Heart right ventricle (tissue), 16 donors: ENCODE measurements around the gene MGP. TPM values are rescaled to one million over a fixed set of nuclear protein-coding genes. Genes with fewer than 3 reads are reported as not detected.

ENCODE experiments used
- ATAC-seq, 8 donors: fragments of 200-7000 bp; cut with Tn5 transposase; one replicate each; pipeline ENCODE4 v1.9.1; 2020; ENCODE audit warnings: mild to moderate bottlenecking in 8 of 8, moderate library complexity in 8 of 8, moderate number of reproducible peaks in 1 of 8
- DNase-seq, 2 donors: peaks; one replicate each; pipeline ENCODE4 v3.0.0-alpha.2; 2020
- H3K27ac ChIP-seq, 10 donors: fragments of 200-600 bp; sonication (generic) in 2 of 10; one replicate each; pipeline versions ENCODE4 v1.5.0 to v1.8.0; 2020 to 2022; ENCODE audit warnings: mild to moderate bottlenecking in 3 of 10
- H3K27me3 ChIP-seq, 7 donors: fragments of 200-600 bp; one replicate each; pipeline ENCODE4 v1.8.0; 2021 to 2022; ENCODE audit warnings: mild to moderate bottlenecking in 2 of 7
- H3K36me3 ChIP-seq, 9 donors: fragments of 200-600 bp; sonication (generic) in 1 of 9; one replicate each; pipeline versions ENCODE4 v1.5.0 to v1.8.0; 2020 to 2022; ENCODE audit warnings: mild to moderate bottlenecking in 2 of 9
- H3K4me1 ChIP-seq, 9 donors: fragments of 200-600 bp; sonication (generic) in 1 of 9; one replicate each; pipeline versions ENCODE4 v1.5.0 to v1.8.0; 2020 to 2022; ENCODE audit warnings: mild to moderate bottlenecking in 4 of 9
- H3K4me3 ChIP-seq, 10 donors: fragments of 200-600 bp; sonication (generic) in 2 of 10; one replicate each; pipeline versions ENCODE4 v1.5.0 to v1.8.0; 2020 to 2022; ENCODE audit warnings: mild to moderate bottlenecking in 7 of 10, moderate library complexity in 2 of 10
- H3K9me3 ChIP-seq, 11 donors: fragments of 200-600 bp in 10 of 11; sonication (generic) in 2 of 11; one replicate each; pipeline versions ENCODE4 v1.5.0 to v1.8.0; 2013 to 2022; ENCODE audit warnings: mild to moderate bottlenecking in 2 of 11, control low read depth in 1 of 11, moderate library complexity in 1 of 11
- WGBS, 2 donors: extraction: QIAGEN DNeasy Blood & Tissue Kit; methylation state at CpG; one replicate each; pipeline ENCODE4 v1.1.7; 2013; ENCODE audit warnings: inconsistent platforms in 1 of 2; 5-methylcytosine and 5-hydroxymethylcytosine counted together
- intact Hi-C, 10 donors: fragments of 100-400 bp; cut with DNase I; formaldehyde crosslinking; loops; one replicate each; pipeline versions ENCODE4 v1.11.1 to v1.14.2; 2022
- polyA plus RNA-seq, 2 donors: library from polyadenylated mRNA; stranded (reverse); fragments of 200-250 nt; gene quantifications; one replicate each; pipeline ENCODE4 v1.2.3, GENCODE V29; 2013
- total RNA-seq, 10 donors: library from RNA; stranded (reverse); fragmentation: NEBNext Ultra II Directional in 3 of 10; extraction: Animal tissue kit (Norgen Biotek cat#: 25700) in 3 of 10; gene quantifications; one replicate each; pipeline versions ENCODE4 v1.2.1 to v1.2.4, GENCODE V29; 2021 to 2023
- TF ChIP-seq, protein P1 (sequence below), 9 donors: fragments of 200-600 bp; sonication (generic) in 2 of 9; IDR thresholded peaks; one replicate each; pipeline versions ENCODE4 v1.5.0 to v1.8.0; 2021 to 2022; ENCODE audit warnings: antibody characterized with exemption in 9 of 9, mild to moderate bottlenecking in 5 of 9, moderate library complexity in 1 of 9
- donor health status: Arrhythmogenic right ventricular cardiomyopathy.
- donor health status: ischemic (EF 13 %, LVEDD 7.1; RV severe dilation, severe dysfunction).
- donor health status: healthy with polysubstance abuse.
- donor health status: DM: no; HTN: yes; CAD: no.
- donor health status: DM: no; HTN: no; CAD: no.
- donor health status: ischemic (EF 25% LVEDD 6.9; RV normal size, moderate dysfunction).
- donor health status: ischemic (EF 25% LVEDD 5.7; RV mildly dilated, moderate dysfunction).
- donor health status: healthy.
- donor health status: DM: yes; HTN: yes; CAD: no.
- donor health status: Ischemic cardiomyopathy.
- donor health status: ischemic (EF 35%, LVEDD 5.7; RV mildly dilated, moderate dysfunction).
- donor health status: nonischemic (EF 11% LVEDD 7.7; RV severe dilation, severe dysfunction).
- donor health status: DM: yes; HTN: yes; CAD: no.
- donor health status: PGD.
- donor health status: ischemic (EF 29% LVEDD 5.4; RV normal size, mild dysfunction).
- donor health status: nonischemic (EF 23%, LVEDD 6.1; RV moderate dilation, normal function).

Gene MGP
- total and polyA plus RNA-seq, 12 donors = 151 to 528 (median 257) TPM

DNA sequence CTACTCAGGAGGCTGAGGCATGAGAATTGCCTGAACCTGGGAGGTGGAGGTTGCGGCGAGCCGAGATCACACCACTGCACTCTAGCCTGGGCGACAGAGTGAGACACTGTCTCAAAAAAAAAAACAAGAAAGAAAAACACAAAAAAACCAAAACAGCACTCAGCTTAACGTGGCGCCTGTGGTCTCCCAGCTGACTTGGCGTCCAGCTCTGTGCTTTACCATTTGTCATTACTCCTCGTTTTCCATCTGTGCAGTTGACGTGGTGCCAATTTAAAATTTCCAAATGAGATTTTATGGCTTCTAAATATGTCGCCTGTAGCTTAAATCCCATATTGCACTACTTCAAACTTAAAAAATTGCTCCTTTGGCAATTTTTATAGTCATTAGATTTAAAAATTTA lies 2.0 kb downstream of the MGP start:
- WGBS, 2 donors = 67 to 75% methylated on average over 10 of the region's 10 CpGs
- H3K27me3 ChIP-seq = no peaks in the 10 kb centered on the region
- TF ChIP-seq, protein P1, sequence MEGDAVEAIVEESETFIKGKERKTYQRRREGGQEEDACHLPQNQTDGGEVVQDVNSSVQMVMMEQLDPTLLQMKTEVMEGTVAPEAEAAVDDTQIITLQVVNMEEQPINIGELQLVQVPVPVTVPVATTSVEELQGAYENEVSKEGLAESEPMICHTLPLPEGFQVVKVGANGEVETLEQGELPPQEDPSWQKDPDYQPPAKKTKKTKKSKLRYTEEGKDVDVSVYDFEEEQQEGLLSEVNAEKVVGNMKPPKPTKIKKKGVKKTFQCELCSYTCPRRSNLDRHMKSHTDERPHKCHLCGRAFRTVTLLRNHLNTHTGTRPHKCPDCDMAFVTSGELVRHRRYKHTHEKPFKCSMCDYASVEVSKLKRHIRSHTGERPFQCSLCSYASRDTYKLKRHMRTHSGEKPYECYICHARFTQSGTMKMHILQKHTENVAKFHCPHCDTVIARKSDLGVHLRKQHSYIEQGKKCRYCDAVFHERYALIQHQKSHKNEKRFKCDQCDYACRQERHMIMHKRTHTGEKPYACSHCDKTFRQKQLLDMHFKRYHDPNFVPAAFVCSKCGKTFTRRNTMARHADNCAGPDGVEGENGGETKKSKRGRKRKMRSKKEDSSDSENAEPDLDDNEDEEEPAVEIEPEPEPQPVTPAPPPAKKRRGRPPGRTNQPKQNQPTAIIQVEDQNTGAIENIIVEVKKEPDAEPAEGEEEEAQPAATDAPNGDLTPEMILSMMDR (IDR thresholded peaks at IDR 0.05) = no peak
- DNase-seq (peak in 1 of 2 donors; percentile 23), ATAC-seq (peak in 2 of 8 donors; percentile 12 to 29)
- peaks cover 0 to 37% (median 0%) of the 10 kb centered on the region in 9 donors for H3K36me3 ChIP-seq
- peak overlapping the region in 9 of 10 donors; percentile 57 to 89 (median 79) for H3K27ac ChIP-seq
- H3K9me3 ChIP-seq = no peaks in the 10 kb centered on the region
- peak overlapping the region in 9 of 10 donors; percentile 23 to 61 (median 49) for H3K4me3 ChIP-seq
- H3K4me1 ChIP-seq = peaks cover 0 to 41% (median 26%) of the 10 kb centered on the region in 9 donors
- intact Hi-C loops = loop anchor here in 2 of 10 donors (2.0 kb wide), 2 partner anchors 37 to 77 kb away; partner anchors contain the start of gene ARHGDIB (in 2 of the 2)

DNA sequence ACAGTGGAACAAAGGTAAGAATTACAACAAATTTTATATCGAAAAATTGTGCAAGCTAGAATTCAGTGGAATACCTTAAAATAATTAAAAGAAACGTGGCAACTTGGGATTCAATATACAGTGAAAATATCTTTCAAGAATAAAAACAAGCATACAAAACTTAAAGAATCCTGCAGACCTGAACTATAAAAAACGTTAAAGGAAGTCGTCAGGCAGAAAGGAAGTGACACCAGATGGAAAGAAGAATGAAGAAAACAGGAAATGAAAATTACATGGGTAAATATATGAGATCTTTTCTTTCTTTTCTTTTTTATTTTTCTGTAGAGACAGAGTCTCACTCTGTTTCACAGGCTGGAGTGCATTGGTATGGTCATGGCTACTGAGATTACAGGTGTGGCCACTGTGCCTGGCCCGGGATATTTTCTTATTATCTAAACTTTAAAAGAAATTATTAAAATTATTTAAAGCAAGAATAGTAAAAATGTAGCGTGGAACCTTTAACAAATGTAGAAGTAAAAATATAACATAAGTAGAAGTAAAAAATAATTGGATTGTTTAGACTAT lies 4.7 kb downstream of the MGP start:
- DNase-seq (no peak), ATAC-seq (no peak)
- H3K9me3 ChIP-seq = no peaks in the 10 kb centered on the region
- no peak overlapping the region for H3K4me3 ChIP-seq
- no peak overlapping the region for H3K27ac ChIP-seq
- 78 to 81% methylated on average over 6 of the region's 6 CpGs for WGBS, 2 donors
- peaks cover 0 to 32% (median 17%) of the 10 kb centered on the region in 9 donors for H3K4me1 ChIP-seq
- TF ChIP-seq, protein P1 (IDR thresholded peaks at IDR 0.05) = no peak
- peaks cover 0 to 37% (median 0%) of the 10 kb centered on the region in 9 donors for H3K36me3 ChIP-seq
- no peaks in the 10 kb centered on the region for H3K27me3 ChIP-seq
- intact Hi-C loops = no loop called here

DNA sequence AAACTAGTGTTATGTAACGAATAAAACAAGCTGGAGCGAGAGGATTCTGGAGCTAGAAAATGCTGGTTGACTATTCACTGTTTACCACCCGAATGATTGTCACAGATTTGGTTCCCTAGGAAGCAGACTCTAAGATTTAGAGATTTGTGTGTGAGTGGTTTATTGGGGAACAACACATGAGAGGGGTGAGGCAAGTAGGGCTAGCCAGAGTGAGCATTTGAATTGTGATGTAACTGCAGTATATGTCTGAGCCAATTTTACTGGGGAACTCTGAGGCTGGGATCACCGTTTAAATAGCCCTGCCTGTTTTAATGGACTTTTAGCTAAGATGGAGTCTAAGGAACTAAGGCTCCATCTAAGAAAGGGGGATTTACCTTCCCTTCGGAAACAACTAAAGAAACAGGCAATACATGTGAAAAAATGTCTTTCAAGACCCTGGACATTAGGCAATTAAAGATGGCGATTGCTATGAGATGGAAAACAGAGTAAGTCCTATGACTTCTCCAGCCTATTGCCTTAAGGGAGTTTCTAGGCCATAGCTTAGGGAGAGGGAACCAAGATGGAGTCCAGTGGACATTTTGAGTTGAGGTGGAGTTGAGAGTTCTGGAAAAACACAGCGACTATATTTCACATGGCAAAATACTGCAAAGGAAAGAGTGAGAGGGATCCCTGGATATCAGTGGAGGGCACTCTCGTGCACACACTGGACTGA lies 6.3 kb downstream of the MGP start:
- TF ChIP-seq, protein P1 (IDR thresholded peaks at IDR 0.05) = no peak
- DNase-seq (no peak), ATAC-seq (peak in 2 of 8 donors; percentile 9 to 58)
- intact Hi-C loops = no loop called here
- H3K27ac ChIP-seq = no peak overlapping the region
- H3K27me3 ChIP-seq = no peaks in the 10 kb centered on the region
- H3K4me3 ChIP-seq = no peak overlapping the region
- H3K4me1 ChIP-seq = peaks cover 0 to 26% (median 6%) of the 10 kb centered on the region in 9 donors
- no peaks in the 10 kb centered on the region for H3K9me3 ChIP-seq
- WGBS, 2 donors = 90 to 91% methylated on average over 8 of the region's 8 CpGs
- peaks cover 0 to 37% (median 0%) of the 10 kb centered on the region in 9 donors for H3K36me3 ChIP-seq

DNA sequence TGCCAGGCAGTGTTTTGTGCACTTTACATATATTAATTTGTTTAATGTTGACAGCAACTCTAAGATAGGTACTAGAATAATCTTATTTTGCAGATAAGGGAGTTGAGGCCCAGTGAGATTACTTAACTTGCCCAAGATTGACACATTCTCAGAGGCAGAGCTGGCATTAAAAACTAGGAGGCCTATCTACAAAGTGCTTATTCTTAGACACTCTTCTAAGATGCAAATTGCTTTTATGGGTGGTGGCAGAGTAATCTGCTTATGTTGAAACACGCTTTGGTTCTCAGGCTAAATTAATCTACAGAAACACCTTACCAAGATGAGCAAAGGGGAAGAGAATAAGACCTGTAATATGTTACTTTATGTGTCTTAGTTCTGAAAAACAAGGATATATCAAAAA lies 7.2 kb downstream of the MGP start:
- Histone ChIP-seq H3K9me3 (no peaks in the 10 kb centered on the region), H3K36me3 (peaks cover 0 to 37% (median 0%) of the 10 kb centered on the region in 9 donors), H3K27ac (no peak overlapping the region), H3K4me1 (peaks cover 0 to 22% (median 3%) of the 10 kb centered on the region in 9 donors), H3K4me3 (no peak overlapping the region), H3K27me3 (no peaks in the 10 kb centered on the region)
- WGBS, 2 donors = 56 to 83% methylated on average over 1 of the region's 1 CpG
- no peak for ATAC-seq
- intact Hi-C loops = no loop called here
- no peak for DNase-seq
- TF ChIP-seq, protein P1 (IDR thresholded peaks at IDR 0.05) = no peak
